ENCODE data around the gene CHST12. TPM values are rescaled to one million over a fixed set of nuclear protein-coding genes. Genes with fewer than 3 reads are reported as not detected.
A peak's percentile ranks its signal among the peaks of the same experiment; 100 is the strongest.

Gene CHST12
- total RNA-seq, 1 experiment from 2014 or later: 20.6 TPM

DNA sequence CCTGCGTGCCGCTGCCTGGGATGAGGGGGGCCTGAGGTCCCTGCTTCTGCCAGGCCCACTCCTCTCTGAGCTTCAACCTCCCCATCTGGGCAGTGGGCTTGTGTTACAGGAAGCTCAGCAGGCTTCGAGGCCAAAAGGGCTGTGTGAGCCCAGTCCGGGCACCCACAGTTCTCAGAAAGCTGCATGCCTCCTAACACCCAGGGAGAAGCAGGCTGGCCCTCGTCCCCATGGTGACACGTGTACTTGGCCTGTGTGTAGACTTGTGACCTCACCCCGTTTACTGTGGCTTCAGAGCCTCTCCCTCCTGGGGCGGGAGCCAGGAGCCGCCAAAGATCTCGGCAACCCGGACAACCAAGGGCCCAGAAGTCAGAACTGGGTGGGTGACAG, 75.0 kb downstream of the CHST12 start:
- peak; percentile 85 for DNase-seq (ENCODE audit: low spot score)

DNA sequence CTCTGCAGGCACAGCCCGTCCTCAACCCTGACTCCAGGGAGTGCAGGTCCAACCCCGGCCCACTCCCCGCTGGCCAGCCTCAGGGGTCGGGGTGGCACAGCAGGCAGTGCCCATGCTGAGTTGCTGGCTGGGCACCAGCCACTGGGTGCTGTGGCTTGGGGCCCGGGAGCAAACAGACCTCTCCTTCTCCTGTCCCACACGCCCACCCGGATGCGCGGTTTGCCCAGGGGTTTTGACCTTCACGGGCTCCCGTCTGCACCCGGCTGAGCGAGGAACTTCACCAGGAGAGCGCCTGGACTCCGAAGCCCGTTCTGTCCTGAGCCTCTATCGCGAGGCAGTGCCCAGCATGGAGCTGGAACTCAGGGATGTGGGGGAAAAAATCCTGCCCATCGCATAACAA, 75.4 kb downstream of the CHST12 start:
- DNase-seq (ENCODE audit: low spot score): no peak

GRCh38 chr7:2479276-2480069, 76.1 kb downstream of the CHST12 start:
- no peak for DNase-seq (ENCODE audit: low spot score)

GRCh38 chr7:2480070-2480408, 76.6 kb downstream of the CHST12 start:
- no peak for DNase-seq (ENCODE audit: low spot score)

DNA sequence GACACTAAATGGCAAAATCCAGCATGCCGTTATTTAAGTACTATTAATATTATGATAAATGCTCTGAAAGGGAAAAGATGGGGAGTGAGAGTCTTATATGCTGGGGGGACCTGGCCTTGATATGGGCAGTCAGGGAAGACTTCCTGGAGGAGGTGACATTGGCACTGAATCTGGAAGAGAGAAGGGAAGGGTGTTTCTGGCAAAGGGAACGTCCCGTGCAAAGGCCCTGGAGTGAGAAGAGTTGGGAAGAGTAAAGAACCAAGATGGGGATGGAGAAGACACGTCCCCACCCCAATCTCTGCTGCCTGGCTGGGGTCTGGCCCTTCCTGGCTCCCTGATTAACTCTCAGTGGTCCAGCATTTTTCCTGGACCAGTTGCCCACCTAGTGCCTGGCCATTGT, 77.8 kb downstream of the CHST12 start:
- no peak for DNase-seq (ENCODE audit: low spot score)

DNA sequence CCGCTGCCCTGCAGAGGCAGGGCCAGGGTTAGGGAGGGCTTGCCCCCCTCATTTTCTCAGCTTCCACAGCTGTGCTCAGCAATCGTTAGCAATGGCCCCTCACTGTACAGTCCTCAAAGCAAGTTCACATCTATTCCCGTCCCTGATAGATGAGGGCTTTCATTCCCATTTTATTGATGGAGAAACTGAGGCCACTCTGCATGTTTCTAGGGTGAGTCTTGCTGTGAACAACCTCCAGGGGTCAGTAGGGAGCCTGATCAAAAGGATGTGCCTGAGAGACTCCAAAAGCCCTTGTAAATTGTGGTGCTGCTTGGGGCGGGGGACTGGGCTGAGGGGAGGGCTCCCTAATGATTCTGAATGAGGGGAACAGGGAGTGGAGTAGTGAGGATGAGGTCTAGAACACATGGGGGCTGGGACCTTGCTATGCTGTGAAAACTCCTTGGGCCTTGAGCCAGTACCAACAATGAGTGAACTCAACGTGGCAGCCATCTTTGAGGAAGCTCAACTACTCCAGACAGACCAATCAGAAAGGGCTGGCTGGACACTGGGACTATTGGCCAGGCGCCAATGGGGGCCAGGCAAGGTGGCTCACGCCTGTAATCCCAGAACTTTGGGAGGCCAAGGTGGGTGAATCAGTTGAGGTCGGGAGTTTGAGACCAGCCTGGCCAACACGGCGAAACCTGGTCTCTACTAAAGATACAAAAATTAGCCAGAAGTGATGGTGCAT, 79.5 kb downstream of the CHST12 start:
- DNase-seq (ENCODE audit: low spot score): no peak

GRCh38 chr7:2483494-2483893, 80.1 kb downstream of the CHST12 start:
- DNase-seq (ENCODE audit: low spot score): no peak

- no peak for DNase-seq (ENCODE audit: low spot score)
Observed at GRCh38 chr7:2484868-2485267, 81.5 kb downstream of the CHST12 start.

- no peak for DNase-seq (ENCODE audit: low spot score)
Observed at GRCh38 chr7:2487586-2488271, 84.3 kb downstream of the CHST12 start.

DNA sequence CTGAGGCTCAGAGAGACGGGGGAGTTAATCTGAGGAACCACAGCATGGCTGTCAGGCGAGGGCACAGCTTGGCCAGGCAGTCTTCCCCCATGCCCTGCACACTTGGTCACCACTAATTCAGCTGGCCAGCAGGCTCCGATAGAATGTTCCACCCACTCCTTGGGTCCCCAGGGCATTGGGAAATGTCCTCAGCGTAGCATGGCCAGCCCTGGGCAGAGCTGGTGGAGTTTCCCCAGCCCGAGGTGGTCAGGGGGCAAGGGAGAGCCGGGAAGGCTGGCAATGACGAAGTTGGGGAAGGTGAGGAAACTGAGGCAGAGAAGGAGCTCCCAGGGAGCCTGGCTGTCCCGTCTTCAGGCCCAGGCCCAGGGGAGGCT, 84.8 kb downstream of the CHST12 start:
- no peak for DNase-seq (ENCODE audit: low spot score)

- no peak for DNase-seq (ENCODE audit: low spot score)
Observed at GRCh38 chr7:2488681-2489080, 85.3 kb downstream of the CHST12 start.

- no peak for DNase-seq (ENCODE audit: low spot score)
Observed at GRCh38 chr7:2490181-2490651, 86.8 kb downstream of the CHST12 start.

DNA sequence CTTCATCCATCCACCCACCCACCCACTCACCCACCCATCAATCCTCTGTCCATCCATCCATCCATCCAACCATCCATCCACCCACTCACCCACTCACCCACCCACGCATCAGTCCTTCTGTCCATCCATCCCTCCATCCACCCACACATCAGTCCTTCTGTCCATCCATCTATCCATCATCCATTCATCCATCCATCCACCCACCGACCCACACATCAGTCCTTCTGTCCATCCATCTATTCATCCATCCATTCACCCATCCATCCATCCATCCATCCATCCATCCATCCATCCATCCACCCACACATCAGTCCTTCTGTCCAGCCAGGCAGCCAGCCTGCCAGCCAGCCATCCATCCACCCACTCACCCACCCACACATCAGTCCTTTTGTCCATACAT, 88.6 kb downstream of the CHST12 start:
- no peak for DNase-seq (ENCODE audit: low spot score)

GRCh38 chr7:2493205-2494164, 90.1 kb downstream of the CHST12 start:
- DNase-seq (ENCODE audit: low spot score): no peak

DNA sequence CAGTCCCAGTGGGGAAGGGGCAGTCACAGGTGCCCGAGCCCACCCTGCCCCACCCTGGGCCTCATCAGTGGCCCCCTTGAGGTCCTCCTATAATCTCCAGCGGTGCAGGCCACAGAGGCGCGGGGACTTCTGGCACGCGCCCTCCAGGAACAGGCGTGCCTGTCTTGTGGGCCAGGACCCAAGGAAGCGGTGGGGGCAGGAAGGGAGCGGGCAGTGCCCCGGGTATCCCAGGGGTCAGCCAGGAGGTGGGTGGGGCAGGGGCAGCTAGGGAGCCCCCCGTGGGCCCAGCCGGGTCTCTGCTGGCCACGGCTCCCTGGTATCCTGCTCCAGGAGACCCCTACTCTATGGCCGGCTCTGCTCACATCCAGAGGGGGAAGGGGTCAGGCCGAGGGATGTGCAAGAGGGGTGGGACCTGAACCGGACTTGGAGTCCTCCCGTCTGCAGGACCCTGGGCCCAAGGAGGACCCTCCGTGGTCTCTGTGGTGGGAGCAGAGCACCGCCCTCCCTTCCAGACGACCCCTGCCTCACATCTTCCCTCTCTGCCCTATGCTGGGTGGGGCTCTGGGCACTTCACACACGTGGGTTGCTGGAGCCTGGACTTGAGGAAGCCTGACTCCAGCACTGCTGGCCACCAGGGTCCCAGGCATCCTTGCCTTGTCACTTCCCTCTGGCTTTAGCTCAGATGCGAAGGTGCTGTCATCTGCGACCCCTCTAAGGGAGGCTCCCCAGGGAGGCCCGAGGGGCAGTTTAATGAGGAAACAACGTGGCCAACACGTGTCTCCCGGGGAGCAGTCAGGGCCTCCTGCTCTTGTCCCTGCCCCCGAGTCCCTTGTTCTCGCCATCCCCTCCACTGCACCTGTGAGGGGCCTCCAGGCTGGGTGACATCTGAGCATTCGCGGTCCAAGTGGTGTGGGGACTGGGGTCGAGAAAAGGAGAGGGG, 91.0 kb downstream of the CHST12 start:
- DNase-seq (ENCODE audit: low spot score): no peak

- DNase-seq (ENCODE audit: low spot score): no peak
Observed at GRCh38 chr7:2495418-2496299, 92.2 kb downstream of the CHST12 start.

GRCh38 chr7:2496375-2496774, 93.0 kb downstream of the CHST12 start:
- DNase-seq (ENCODE audit: low spot score): no peak

- DNase-seq (ENCODE audit: low spot score): no peak
Observed at GRCh38 chr7:2497065-2497464, 93.7 kb downstream of the CHST12 start.
